Glutamatergic neuron (in vitro differentiated cells): ENCODE data around the gene FAS. TPM values are rescaled to one million over a fixed set of nuclear protein-coding genes. Genes with fewer than 3 reads are reported as not detected.

Experiments used
- DNase-seq: peaks from one replicate; pipeline ENCODE4 v3.0.0; 2022
- H3K27ac Mint-ChIP-seq: one replicate; pipeline ENCODE4 v1.8.0; 2020; ENCODE audit warnings: mild to moderate bottlenecking, mixed read lengths, inconsistent platforms; ENCODE audit not compliant: unreplicated experiment
- H3K27me3 Mint-ChIP-seq: one replicate; pipeline ENCODE4 v1.8.0; 2020; ENCODE audit warnings: mild to moderate bottlenecking, moderate library complexity, mixed read lengths, inconsistent platforms; ENCODE audit not compliant: unreplicated experiment
- H3K36me3 Mint-ChIP-seq: one replicate; pipeline ENCODE4 v1.8.0; 2020; ENCODE audit warnings: mild to moderate bottlenecking, mixed read lengths, inconsistent platforms; ENCODE audit not compliant: unreplicated experiment
- H3K4me1 Mint-ChIP-seq: one replicate; pipeline ENCODE4 v1.8.0; 2020; ENCODE audit warnings: mild to moderate bottlenecking, low read depth, mixed read lengths, inconsistent platforms; ENCODE audit not compliant: unreplicated experiment
- H3K4me3 Mint-ChIP-seq: one replicate; pipeline ENCODE4 v1.8.0; 2020; ENCODE audit warnings: mild to moderate bottlenecking, mixed read lengths, inconsistent platforms; ENCODE audit not compliant: unreplicated experiment
- H3K9me3 Mint-ChIP-seq: one replicate; pipeline ENCODE4 v1.8.0; 2020; ENCODE audit warnings: mild to moderate bottlenecking, moderate library complexity, mixed read lengths, inconsistent platforms; ENCODE audit not compliant: unreplicated experiment
- total RNA-seq: library from RNA; stranded (reverse); fragmentation: NEBNext Ultra II Directional; extraction: Animal tissue kit (Norgen Biotek cat#: 25700); gene quantifications from one replicate; pipeline ENCODE4 v1.2.1, GENCODE V29; 2021; ENCODE audit not compliant: unreplicated experiment
- TF ChIP-seq, protein P1 (sequence below): fragments of 200-600 bp; sonication (generic); IDR thresholded peaks from one replicate; pipeline ENCODE4 v1.5.0; 2021; ENCODE audit not compliant: partially characterized antibody, unreplicated experiment

FAS gene
- total RNA-seq, 1 donor from 2014 or later: 0.69 TPM

DNA sequence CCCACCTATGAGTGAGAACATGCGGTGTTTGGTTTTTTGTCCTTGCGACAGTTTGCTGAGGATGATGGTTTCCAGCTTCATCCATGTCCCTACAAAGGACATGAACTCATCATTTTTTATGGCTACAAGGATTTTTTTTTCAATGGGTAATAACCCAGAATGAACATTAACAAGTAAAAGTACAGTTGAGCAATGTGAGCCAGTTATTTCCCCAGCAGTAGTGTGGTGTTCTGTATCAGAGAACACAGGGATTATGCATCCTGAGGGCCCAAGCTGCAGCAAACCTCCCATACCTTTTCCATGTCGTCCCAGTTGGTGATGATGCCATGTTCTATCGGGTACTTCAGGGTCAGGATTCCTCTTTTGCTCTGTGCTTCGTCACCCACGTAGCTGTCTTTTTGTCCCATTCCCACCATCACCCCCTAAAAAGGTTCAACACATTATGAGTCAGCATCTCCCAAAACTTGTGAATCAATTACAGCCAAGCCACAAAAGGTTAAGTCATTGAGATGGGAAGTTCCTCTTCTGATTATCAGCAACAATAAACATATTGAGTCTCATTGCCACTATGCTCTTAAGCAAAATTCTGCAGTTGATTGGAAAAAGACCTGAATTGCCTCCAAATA is 43.5 kb upstream of the FAS start:
- Mint-ChIP-seq H3K9me3 (no peaks in the 10 kb centered on the region), H3K4me3 (no peak overlapping the region), H3K36me3 (no peaks in the 10 kb centered on the region), H3K4me1 (peaks cover 10% of the 10 kb centered on the region), H3K27ac (no peak overlapping the region), H3K27me3 (no peaks in the 10 kb centered on the region)
- DNase-seq: no peak
- TF ChIP-seq, protein P1, sequence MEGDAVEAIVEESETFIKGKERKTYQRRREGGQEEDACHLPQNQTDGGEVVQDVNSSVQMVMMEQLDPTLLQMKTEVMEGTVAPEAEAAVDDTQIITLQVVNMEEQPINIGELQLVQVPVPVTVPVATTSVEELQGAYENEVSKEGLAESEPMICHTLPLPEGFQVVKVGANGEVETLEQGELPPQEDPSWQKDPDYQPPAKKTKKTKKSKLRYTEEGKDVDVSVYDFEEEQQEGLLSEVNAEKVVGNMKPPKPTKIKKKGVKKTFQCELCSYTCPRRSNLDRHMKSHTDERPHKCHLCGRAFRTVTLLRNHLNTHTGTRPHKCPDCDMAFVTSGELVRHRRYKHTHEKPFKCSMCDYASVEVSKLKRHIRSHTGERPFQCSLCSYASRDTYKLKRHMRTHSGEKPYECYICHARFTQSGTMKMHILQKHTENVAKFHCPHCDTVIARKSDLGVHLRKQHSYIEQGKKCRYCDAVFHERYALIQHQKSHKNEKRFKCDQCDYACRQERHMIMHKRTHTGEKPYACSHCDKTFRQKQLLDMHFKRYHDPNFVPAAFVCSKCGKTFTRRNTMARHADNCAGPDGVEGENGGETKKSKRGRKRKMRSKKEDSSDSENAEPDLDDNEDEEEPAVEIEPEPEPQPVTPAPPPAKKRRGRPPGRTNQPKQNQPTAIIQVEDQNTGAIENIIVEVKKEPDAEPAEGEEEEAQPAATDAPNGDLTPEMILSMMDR: no peak

DNA sequence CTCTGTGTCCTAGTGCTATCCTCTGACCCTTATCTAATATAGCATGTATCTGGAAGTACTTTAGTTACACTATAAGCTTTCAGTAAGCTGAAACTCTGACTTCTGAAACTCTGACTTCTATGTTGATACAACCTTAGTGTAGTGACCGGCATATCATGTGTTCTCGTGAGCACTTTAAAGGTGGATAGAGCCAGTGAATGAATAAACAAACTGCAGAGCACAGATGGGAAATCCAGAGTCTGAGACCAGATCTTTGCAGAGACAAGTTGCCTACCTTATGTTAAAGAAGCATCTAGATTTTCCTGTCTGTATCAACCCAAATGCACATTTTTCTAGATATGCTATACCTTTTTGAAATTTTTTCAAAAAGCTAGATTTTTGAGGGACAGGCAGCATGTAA is 41.5 kb upstream of the FAS start:
- Mint-ChIP-seq H3K27ac (no peak overlapping the region), H3K27me3 (no peaks in the 10 kb centered on the region), H3K4me1 (peaks cover 11% of the 10 kb centered on the region), H3K36me3 (no peaks in the 10 kb centered on the region), H3K9me3 (no peaks in the 10 kb centered on the region), H3K4me3 (no peak overlapping the region)
- TF ChIP-seq, protein P1: no peak
- DNase-seq: no peak

DNA sequence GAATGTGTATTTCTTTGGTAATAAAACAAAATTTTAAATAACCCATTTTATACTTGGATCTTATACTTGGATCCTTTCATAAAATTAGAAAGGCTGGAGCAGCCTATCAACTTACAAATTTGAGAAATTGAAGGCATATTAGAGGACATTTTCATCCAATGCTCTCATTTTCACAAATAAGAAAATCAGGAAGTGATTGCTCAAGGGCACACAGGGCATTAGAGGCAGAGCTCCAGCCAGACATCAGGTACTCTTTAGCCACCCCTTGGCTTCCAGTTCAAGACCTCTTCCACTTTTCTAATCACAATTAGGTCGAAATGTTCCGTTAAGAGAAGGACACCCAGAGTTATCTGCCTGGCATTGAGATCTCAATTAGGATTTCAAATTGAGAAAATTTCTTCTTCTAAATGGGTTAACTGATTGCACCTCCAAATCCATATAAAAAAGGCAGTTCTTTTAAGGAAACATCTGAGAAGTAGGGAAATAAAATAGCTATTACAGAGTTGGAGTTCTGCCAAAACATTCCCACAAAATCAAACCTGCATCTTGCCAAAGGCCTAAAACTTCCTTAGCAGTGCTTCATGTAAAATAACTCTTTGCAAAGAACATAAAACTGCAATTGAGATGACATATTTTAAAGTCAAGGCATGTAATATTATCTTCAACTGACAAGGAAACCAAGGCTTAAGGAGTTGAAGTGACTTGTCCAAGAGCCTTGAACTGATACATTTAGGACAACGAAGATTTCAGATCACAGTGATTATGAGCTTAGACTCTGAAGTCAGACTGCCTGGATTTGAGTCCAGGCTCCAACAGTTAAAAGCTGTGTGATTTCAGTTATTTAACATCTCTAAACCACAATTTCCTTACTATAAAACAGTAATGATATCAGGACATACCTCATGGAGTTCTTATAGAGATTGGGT is 40.4 kb upstream of the FAS start:
- H3K4me3 Mint-ChIP-seq: no peak overlapping the region
- H3K36me3 Mint-ChIP-seq: no peaks in the 10 kb centered on the region
- TF ChIP-seq, protein P1: no peak
- H3K27me3 Mint-ChIP-seq: no peaks in the 10 kb centered on the region
- H3K27ac Mint-ChIP-seq: no peak overlapping the region
- peaks cover 11% of the 10 kb centered on the region for H3K4me1 Mint-ChIP-seq
- no peaks in the 10 kb centered on the region for H3K9me3 Mint-ChIP-seq
- no peak for DNase-seq

DNA sequence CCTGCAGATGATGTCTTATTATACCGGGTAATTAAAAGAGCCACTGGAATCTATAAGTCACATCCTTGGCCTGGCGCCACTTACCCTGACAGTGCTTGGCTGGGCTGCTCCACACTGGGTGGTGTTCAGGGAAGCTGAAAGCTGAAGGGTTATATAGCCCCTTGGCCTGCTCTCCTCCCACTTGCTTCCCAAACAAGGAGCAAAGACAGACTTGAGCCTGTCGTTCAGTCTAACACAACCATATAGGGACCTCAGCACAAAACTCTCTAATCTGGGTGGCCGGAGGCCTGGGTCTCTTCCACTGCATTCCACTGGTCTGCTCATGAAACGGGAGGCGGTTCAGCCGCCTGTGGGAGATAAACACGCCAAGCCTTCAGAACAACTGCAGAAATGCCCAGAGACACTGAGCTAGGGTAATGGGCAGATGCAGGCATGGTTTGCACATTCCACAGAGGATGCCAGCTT is 37.9 kb upstream of the FAS start, which contains the start of gene ACTA2:
Gene ACTA2, minus strand, starts transcription at position 127 of the 465 bp plus-strand sequence. CDS start 3,843 bp downstream, outside the sequence.
- TF ChIP-seq, protein P1: no peak
- Mint-ChIP-seq H3K27me3 (no peaks in the 10 kb centered on the region), H3K4me3 (no peak within 1 kb of the TSS), H3K27ac (no peak within 1 kb of the TSS), H3K9me3 (peaks cover 2% of the 10 kb centered on the region), H3K36me3 (no peaks in the 10 kb centered on the region), H3K4me1 (peaks cover 11% of the 10 kb centered on the region)
- DNase-seq: no peak
